T1000 (cell line): ENCODE data around the gene SYN1.
"Not testable (repeated sequence)": the region's sequence is repeated elsewhere in the genome, so short reads cannot be mapped to it uniquely, and the experiment has no call there.

Experiments
- DNase-seq: peaks from one replicate; lab custom pipeline; 2025; ENCODE audit warnings: mixed read lengths; lab: John Stamatoyannopoulos, UW

SYN1 gene

GRCh38 chrX:47633689-47634590, 14.3 kb upstream of the SYN1 start:
- no peak for DNase-seq

GRCh38 chrX:47632666-47633065, 13.0 kb upstream of the SYN1 start:
- DNase-seq, result no peak

GRCh38 chrX:47631676-47632075, 12.0 kb upstream of the SYN1 start:
- DNase-seq, result no peak

GRCh38 chrX:47629419-47630200, 10.0 kb upstream of the SYN1 start, which contains the start of gene CFP:
Gene CFP, minus strand, starts transcription at chrX:47629930. Its CDS starts 86 bp downstream, at chrX:47629844.
- no peak for DNase-seq

- no peak for DNase-seq
These were observed 9.3 kb upstream of the SYN1 start for GRCh38 chrX:47628982-47629381.

- no peak for DNase-seq
These were observed 5.7 kb upstream of the SYN1 start for GRCh38 chrX:47625365-47625764.

- no peak for DNase-seq
These were observed 3.9 kb upstream of the SYN1 start for GRCh38 chrX:47623540-47624027.

GRCh38 chrX:47621851-47622250, 2.2 kb upstream of the SYN1 start:
- DNase-seq, result no peak

- no peak for DNase-seq
These were observed 637 bp upstream of the SYN1 start for GRCh38 chrX:47620303-47620685.

- DNase-seq, result no peak
These were observed 653 bp downstream of the SYN1 start for GRCh38 chrX:47618923-47619485.

GRCh38 chrX:47614618-47615017, 5.0 kb downstream of the SYN1 start:
- DNase-seq, result no peak

GRCh38 chrX:47613082-47613481, 6.6 kb downstream of the SYN1 start:
- DNase-seq, result no peak

- no peak for DNase-seq
These were observed 7.2 kb downstream of the SYN1 start for GRCh38 chrX:47612418-47612817.

GRCh38 chrX:47611926-47612325, 7.7 kb downstream of the SYN1 start:
- DNase-seq, result no peak

- no peak for DNase-seq
These were observed 8.2 kb downstream of the SYN1 start for GRCh38 chrX:47611489-47611888.

GRCh38 chrX:47610511-47610910, 9.1 kb downstream of the SYN1 start:
- no peak for DNase-seq

- no peak for DNase-seq
These were observed 11.4 kb downstream of the SYN1 start for GRCh38 chrX:47608130-47608810.

GRCh38 chrX:47607091-47607490, 12.6 kb downstream of the SYN1 start:
- DNase-seq, result no peak

GRCh38 chrX:47605024-47605423, 14.6 kb downstream of the SYN1 start:
- no peak for DNase-seq

GRCh38 chrX:47603125-47603524, 16.5 kb downstream of the SYN1 start:
- not testable (repeated sequence) for DNase-seq

GRCh38 chrX:47597222-47597621, 22.4 kb downstream of the SYN1 start:
- no peak for DNase-seq

- DNase-seq, result no peak
These were observed 23.4 kb downstream of the SYN1 start for GRCh38 chrX:47596256-47596655.
